Nephron progenitor cell (in vitro differentiated cells): Measurements from ENCODE around the gene NNMT.

ENCODE experiments used
- DNase-seq: peaks from one replicate; pipeline ENCODE4 v3.0.0; 2021
- H3K27ac Mint-ChIP-seq: 2 replicates; pipeline ENCODE4 v1.8.0; 2021; ENCODE audit warnings: mild to moderate bottlenecking, moderate library complexity, mixed read lengths
- H3K27me3 Mint-ChIP-seq: 2 replicates; pipeline ENCODE4 v1.8.0; 2021; ENCODE audit warnings: mild to moderate bottlenecking, low read depth, mixed read lengths; ENCODE audit not compliant: poor library complexity
- H3K36me3 Mint-ChIP-seq: 2 replicates; pipeline ENCODE4 v1.8.0; 2021; ENCODE audit warnings: low read depth, mixed read lengths
- H3K4me1 Mint-ChIP-seq: 2 replicates; pipeline ENCODE4 v1.8.0; 2021; ENCODE audit warnings: mixed read lengths
- H3K4me3 Mint-ChIP-seq: 2 replicates; pipeline ENCODE4 v1.8.0; 2021; ENCODE audit warnings: mild to moderate bottlenecking, moderate library complexity, mixed read lengths
- H3K9me3 Mint-ChIP-seq: 2 replicates; pipeline ENCODE4 v1.8.0; 2021; ENCODE audit warnings: mild to moderate bottlenecking, moderate library complexity, mixed read lengths
- CTCF ChIP-seq: fragments of 200-600 bp; sonication (generic); IDR thresholded peaks from 2 replicates; pipeline ENCODE4 v1.5.0; 2021; ENCODE audit warnings: antibody characterized with exemption

Gene NNMT

GRCh38 chr11:114265122-114265878 is 30.9 kb upstream of the NNMT start:
- peaks cover 3% of the 10 kb centered on the region for H3K27me3 Mint-ChIP-seq
- no peak overlapping the region for H3K4me3 Mint-ChIP-seq
- H3K27ac Mint-ChIP-seq: no peak overlapping the region
- H3K36me3 Mint-ChIP-seq: no peaks in the 10 kb centered on the region
- H3K9me3 Mint-ChIP-seq: no peaks in the 10 kb centered on the region
- DNase-seq: no peak
- no peak for TF ChIP-seq CTCF
- peaks cover 11% of the 10 kb centered on the region for H3K4me1 Mint-ChIP-seq

GRCh38 chr11:114269498-114269897 is 26.7 kb upstream of the NNMT start:
- peaks cover 13% of the 10 kb centered on the region for H3K27me3 Mint-ChIP-seq
- DNase-seq: no peak
- H3K4me3 Mint-ChIP-seq: no peak overlapping the region
- H3K27ac Mint-ChIP-seq: no peak overlapping the region
- no peak for TF ChIP-seq CTCF
- H3K9me3 Mint-ChIP-seq: peaks cover 8% of the 10 kb centered on the region
- H3K36me3 Mint-ChIP-seq: no peaks in the 10 kb centered on the region
- H3K4me1 Mint-ChIP-seq: peaks cover 4% of the 10 kb centered on the region

- Mint-ChIP-seq H3K9me3 (peaks cover 8% of the 10 kb centered on the region), H3K36me3 (no peaks in the 10 kb centered on the region), H3K27ac (no peak overlapping the region), H3K27me3 (peaks cover 13% of the 10 kb centered on the region), H3K4me1 (peaks cover 4% of the 10 kb centered on the region), H3K4me3 (no peak overlapping the region)
- no peak for TF ChIP-seq CTCF
- DNase-seq: no peak
Measured at GRCh38 chr11:114270531-114271270, 25.5 kb upstream of the NNMT start.

GRCh38 chr11:114271316-114271715 is 24.9 kb upstream of the NNMT start:
- Mint-ChIP-seq H3K4me1 (peaks cover 4% of the 10 kb centered on the region), H3K4me3 (no peak overlapping the region)

GRCh38 chr11:114272311-114272710 is 23.9 kb upstream of the NNMT start:
- Mint-ChIP-seq H3K27me3 (peaks cover 20% of the 10 kb centered on the region), H3K4me3 (no peak overlapping the region), H3K9me3 (peaks cover 8% of the 10 kb centered on the region), H3K4me1 (peaks cover 4% of the 10 kb centered on the region), H3K27ac (no peak overlapping the region), H3K36me3 (no peaks in the 10 kb centered on the region)
- TF ChIP-seq CTCF: no peak
- no peak for DNase-seq

More at GRCh38 chr11:114271316-114271715, 24.9 kb upstream of the NNMT start:
- Mint-ChIP-seq H3K9me3 (peaks cover 8% of the 10 kb centered on the region), H3K27me3 (peaks cover 14% of the 10 kb centered on the region), H3K36me3 (no peaks in the 10 kb centered on the region), H3K27ac (no peak overlapping the region)
- no peak for TF ChIP-seq CTCF
- DNase-seq: no peak
